ENCODE measurements around the gene CS.

- no peak for TF ChIP-seq CTCF (IDR thresholded peaks at IDR 0.05; ENCODE audit: insufficient read depth, low read depth, low read length)
- TF ChIP-seq EZH2 (IDR thresholded peaks at IDR 0.05; ENCODE audit: insufficient read depth, low read length) = no peak
Observed at GRCh38 chr12:56256326-56256960, 43.7 kb downstream of the CS start.

Measured in astrocyte (in vitro differentiated cells and primary cell).